Measurements from ENCODE around the gene POLR2F.
"Not testable (repeated sequence)": the region's sequence is repeated elsewhere in the genome, so short reads cannot be mapped to it uniquely, and the experiment has no call there.

POLR2F gene

DNA sequence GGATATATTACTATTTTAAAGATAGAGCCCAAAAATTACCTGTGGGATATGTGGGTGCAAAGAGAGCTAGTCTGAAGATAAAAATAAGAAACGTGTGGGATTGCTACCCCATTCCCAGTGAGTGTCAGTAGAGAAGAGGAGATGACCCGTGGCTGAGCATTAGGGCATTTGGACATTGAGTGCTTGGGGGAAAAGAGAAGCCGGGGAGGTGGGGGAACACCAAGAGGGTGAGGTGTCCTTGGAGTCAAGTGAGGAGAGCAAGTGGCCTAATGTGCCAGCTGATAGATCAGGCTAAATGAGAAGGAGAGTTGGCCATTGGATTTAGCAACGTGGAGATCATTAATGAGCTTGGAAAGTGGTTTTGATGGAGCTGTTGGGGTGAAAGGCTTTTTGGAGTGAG lies 1.2 kb downstream of the POLR2F start:
- no peak for DNase-seq (ENCODE audit: low read depth)

DNA sequence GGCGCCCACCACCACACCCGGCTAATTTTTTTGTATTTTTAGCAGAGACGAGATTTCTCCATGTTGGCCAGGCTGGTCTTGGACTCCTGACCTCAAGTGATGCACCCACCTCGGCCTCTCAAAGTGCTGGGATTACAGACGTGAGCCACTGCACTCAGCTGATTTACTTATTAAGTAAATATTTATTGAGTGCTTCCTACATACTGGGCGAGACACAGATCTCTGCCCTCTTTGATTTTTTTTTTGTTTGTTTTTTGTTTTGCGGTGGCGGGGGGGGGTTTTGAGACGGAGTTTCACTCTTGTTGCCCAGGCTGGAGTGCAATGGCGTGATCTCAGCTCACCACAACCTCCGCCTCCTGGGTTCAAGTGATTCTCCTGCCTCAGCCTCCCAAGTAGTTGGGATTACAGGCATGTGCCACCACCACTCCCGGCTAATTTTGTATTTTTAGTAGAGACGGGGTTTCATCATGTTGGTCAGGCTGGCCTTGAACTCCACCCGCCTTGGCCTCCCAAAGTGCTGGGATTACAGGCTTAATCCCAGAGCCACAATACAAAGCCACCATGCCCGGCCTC lies 2.4 kb downstream of the POLR2F start:
- not testable (repeated sequence) for DNase-seq (ENCODE audit: low read depth)

DNA sequence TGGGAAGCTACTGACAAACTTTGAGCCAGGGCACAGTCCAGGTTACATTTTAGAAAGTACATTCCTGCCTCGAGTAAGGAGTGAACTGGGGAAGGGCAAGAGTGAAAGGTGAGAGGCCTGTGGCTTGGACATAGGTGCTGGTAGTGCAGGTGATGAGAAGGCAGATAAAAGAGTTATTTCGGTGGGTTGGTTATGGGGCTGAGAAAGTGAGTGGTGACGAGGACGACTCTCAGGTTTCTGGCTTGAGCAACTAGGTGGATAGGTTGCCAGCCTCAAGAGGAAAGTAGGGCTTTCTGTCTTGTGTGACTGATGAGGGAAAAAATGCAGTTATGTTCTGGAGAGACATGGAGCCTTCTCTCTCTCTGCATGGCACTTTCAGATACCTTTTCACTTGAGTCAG lies 3.7 kb downstream of the POLR2F start:
- no peak for DNase-seq (ENCODE audit: low read depth)

DNA sequence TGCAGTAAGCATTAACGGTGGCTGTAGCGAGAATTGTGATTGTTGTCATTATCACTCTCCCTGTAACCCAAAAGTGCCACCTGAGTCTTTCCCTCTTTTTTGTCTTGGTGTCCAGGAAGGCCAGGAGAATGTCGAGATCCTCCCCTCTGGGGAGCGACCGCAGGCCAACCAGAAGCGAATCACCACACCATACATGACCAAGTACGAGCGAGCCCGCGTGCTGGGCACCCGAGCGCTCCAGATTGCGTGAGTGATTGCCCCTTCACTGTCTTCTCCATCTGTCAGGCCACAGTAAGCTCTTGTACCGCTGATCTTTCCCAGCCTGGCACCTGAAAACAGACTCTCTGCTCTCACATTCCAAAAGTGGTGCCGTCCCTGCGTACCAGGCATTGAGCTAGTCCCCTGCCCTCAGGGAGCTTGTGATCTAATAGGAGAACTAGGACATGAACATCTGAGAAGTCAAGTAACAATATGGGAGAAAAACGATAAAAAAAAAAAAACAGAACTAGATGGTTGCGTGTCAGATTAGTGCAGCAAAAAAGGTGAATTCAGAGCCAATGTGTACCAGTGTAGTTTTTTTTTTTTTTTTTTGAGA lies 5.8 kb downstream of the POLR2F start:
- DNase-seq (ENCODE audit: low read depth), result no peak

DNA sequence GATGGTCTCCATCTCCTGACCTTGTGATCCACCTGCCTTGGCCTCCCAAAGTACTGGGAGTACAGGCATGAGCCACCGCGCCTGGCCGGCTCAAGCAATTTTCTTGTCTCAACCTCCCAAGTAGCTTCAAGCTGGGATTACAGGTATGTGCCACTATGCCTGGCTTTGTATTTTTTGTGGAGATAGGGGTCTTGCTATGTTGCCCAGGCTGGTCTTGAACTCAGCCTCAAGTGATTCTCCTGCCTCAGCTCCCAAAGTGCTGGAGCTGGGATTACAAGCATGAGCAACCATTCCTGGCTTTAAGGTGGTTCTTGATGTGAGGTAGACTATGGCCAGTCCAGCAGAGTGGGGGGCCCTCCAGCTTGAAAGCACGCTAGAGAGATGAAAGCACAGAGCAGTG lies 7.6 kb downstream of the POLR2F start:
- no peak for DNase-seq (ENCODE audit: low read depth)

DNA sequence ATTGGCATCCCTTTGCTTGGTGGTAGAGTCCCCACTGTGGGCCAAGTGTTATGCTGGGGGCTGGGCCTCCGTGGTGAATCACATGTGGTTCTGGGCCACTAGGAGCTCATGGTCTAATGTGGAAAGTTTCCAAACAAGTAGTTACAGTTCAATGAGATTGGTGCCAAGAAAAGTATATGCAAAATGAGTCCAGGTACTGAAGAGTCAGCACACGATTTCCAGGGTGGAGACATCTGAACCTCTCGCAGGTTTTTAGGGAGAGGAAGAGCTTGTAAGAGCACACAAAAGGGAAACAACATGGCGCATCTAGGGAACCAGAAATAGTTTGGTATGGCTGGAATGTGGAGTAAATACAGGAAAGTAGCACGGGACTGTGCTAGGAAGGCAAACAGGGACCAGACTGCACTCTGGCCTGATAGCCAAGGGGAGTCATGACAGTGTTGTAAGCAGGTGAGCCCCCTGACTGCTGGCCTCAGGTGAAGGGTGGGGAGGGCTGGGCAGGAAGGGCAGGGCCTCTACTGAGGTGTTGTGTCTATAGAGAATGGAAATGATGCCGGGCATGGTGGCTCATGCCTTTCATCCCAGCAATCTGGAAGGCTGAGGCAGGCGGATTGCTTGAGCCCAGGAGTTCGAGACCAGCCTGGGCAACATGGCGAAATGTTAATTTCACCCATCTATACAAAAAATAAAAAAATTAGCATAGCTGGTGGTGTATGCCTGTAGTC lies 12.6 kb downstream of the POLR2F start:
- no peak for DNase-seq (ENCODE audit: low read depth)

DNA sequence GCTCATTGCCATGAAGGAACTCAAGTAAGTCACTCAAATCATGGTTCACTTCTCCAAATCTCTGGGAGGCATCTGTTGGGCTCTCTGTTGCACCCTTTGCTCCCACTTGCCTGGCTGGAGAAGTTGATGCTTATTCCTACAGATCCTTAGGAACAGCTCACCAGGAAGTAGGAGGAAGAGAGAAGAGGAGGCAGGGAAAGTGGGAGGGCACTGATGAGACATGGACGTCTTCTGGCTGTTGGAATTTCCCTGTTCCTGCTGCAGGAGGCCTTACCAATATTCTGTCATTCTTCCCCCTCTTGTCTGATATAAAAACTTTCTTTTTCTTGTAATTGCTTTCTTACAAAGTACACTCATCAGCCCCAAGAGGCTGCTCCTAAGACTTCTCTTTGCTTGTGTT lies 13.6 kb downstream of the POLR2F start:
- no peak for DNase-seq (ENCODE audit: low read depth)

DNA sequence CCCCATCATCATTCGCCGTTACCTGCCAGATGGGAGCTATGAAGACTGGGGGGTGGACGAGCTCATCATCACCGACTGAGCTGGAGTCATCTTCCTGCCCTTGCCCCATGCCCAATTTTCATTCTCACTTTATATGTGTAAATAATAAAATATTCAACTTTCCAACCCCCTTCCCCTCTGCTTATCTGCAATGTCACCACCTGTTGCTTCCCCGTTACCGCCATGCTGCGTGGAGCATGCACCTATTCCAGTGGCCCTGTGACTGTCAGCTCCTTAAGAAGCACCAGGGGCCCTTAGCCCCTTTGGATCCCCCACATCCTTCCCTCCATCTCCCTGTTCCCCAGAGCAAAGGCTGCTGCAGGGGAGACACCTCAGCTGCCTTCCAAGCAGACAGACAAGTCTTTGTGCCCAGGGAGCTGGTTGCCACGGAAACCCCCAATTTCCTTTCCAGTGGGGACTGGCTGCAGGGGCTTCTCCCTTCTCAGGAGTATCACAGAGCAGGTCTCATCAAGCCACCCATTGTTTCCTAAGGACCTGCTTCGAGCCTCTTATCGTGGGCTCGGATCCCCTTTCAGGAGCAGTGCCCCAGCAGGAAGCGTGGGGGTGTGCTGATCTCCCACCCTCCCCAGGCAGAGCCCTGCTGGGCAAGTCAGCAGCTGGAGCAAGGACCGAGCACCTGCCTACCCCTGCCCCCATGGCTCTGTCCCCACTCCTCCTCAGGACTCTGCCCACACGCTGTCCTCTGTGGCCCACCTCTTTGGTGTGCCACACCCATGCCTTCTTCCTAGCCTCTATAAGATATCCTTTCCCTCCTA lies 14.3 kb downstream of the POLR2F start:
- DNase-seq (ENCODE audit: low read depth), result no peak

DNA sequence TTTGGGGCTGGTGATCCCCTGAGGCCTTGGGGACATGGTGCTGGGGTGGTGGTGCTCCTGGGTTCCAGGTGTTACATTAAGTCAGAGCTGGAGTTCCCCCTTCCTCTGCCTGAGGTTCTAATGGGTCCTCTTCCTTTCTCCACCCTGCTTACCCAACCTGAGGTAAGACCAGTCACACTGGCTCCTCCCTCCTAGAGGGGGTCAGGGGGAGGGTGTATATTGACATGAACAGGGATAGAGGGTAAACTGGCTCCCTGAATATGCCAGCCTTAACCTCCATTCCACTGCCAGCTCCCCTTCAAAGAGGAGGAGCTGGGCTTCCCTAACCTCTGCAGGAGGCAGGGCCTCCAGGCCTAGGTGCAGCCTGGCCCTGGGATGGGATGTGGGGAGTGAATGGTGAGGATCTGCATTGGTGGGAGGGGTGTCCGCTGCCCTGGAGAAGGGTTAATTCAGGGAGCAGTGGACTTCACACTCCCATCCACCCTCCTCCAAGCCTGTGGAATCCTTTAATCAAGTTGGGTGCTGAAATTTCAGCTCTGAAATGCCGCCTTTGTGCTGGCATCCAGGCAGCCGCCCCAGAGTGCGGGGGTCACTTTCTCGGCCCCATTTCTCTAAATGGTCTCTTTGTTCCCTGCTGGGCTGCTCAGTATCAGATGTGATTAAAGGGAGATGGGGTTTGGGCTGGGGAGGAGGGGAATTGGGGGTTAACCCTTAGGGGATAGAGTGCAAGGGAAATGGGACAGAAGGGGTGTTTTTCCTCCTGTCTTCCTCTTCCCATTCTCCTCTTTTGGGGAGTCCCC lies 15.2 kb downstream of the POLR2F start:
- DNase-seq (ENCODE audit: low read depth), result no peak

DNA sequence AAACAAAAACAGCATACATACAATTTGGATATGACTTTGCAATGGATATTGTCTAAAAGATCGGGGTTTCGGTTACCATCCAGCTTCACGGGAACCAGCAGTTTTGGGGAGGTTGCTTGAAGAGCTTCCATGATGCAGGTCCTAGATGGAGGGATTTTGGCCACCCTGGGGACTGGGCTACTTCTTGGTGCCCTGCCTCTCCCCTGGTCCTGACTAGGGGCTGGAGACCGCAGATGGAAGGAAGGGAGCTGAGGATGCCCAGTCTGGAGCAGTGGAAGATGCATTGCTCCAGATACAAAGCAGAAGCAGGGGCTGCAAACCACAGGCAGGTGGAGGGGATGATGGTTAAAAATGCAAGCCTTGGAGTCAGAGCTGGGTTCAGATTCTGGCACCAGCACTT lies 17.4 kb downstream of the POLR2F start:
- no peak for DNase-seq (ENCODE audit: low read depth)

DNA sequence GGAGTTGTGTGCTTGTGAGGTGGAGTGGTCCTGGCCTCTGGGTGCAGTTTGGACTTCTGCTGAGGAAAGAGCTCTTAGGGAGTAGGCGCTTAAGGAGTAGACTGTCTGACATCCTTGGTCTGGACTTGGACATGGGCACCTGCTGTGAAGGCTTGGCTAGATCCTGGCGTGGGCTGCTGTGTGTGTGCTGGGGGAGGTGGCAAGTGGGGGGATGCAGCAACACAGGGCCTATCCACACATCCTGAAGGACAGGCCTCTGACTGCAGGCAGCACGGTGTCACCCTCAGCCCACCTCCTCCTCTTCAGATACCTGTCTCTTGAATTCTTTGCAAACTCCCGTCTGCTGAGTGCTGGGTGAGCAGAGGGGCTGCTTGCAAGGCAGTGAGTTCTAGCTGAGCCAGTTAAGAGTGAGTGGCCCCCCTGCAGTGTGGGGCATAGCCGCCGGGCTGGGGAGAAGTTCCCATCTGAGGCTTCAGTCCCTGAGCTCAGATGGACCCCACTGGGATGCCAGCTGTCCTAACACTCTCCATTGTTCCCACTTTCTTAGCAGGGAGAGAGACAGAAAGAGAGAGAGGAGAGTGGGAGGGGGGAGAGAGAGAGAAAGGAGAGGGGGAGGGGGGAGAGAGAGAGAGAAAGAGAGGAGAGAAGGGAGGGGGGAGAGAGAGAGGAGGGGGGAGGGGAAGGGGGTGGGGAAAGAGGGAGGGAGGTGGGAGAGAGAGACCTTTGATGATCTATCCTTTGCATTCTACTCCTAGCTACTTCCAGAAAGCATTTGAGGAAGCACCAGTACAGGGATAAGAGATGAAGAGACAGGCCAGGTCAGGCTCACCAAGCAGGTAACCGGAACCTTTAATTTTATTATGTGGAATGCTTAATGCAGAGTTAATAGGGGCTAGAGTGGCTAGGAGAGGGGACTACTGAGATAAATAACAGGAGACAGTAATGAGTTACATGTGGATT lies 18.3 kb downstream of the POLR2F start:
- no peak for DNase-seq (ENCODE audit: low read depth)

DNA sequence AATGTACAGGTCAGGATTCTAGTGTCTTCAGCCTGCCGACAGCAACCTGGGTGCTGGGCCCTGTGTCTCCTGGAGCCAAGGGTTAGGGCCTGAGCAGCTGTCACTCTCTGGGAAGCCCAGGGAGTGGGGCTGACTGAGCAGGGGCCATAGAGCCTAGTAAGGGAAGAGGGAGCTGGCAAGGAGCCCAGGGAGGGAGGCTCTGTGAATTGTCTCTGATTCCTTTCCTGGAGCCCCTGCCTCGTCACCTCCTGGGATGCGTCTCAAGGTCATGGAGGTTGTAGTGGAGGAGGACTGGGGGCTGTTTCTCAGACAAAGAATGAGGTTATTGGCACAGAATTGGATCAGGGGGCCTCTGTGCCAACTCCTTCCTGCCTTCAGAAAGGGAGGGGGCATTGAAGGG lies 19.0 kb downstream of the POLR2F start:
- no peak for DNase-seq (ENCODE audit: low read depth)

DNA sequence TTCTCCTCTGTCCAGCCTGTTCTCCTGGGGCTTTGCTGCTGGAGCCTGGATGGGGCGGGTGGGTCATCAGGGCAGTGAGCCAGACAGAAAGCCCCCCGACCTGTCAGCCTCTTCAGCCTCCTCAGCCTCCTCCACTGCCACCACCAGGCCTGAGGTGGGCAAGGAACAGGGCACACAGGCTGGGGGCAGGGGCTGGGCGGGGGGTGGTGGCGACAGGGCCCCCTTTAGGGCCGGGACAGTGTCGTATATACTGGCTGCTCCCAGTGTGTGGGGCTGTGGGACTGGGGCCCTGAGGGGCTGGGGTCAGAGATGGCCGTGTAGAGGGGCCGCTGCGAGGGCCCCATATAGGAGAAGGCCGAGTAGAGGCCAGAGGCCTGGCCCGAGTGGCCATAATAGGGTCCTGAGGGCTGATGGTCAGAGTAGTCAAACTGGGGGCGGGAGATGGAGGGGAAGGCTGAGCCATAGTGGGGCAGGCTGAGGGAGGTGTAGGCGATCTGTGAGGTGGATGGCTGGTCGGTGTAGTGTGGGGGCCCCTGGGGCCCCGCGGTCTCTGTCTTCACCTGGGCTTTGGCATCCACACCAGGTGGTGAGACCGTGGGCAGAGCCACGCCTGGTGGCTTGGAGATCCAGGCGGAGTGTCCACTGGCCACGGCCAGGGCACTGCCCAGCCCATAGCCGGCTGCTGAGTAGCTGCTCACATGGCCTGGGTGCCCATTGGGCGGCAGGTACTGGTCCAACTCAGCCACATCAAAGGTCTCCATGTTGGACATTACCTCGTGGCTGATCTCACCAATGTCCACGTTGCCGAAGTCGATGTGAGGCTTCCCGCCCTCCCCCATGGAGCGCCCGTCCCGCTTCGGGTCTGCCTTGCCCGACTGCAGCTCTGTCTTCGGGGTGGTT lies 20.0 kb downstream of the POLR2F start:
- no peak for DNase-seq (ENCODE audit: low read depth)

DNA sequence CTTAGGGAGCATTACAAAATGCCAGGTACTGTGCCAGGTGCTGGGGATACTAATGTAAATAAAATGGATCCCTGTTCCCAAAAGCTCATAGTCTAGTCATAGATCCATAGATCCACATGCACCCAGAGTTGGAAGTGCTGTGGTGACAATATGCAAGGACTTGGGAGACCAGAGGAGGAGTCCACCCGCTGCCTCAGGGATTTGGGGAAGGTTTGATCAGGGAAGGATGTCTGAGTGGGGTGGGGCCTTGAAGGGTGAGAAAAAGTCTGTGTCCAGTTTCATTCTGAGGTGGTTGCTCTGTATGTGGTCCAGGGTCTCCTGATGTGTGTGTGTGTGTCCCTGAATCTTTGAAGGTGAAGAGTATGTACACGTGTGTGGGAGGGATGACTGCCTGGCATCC lies 21.7 kb downstream of the POLR2F start:
- DNase-seq (ENCODE audit: low read depth), result no peak

DNA sequence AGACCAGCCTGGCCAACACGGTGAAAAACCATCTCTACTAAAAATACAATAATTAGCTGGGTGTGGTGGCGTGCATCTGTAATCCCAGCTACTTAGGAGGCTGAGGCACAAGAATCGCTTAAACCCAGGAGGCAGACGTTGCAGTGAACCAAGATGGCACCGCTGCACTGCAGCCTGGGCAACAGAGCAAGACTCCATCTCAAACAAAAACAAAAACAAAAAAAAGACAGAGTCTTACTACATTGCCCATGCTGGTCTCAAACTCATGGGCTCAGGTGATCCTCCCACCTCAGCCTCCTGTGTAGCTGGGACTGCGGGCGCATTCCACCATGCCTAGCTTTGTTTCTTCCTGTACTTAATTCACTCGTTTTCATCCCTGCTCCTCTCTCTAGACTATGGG lies 22.5 kb downstream of the POLR2F start:
- DNase-seq (ENCODE audit: low read depth), result not testable (repeated sequence)

DNA sequence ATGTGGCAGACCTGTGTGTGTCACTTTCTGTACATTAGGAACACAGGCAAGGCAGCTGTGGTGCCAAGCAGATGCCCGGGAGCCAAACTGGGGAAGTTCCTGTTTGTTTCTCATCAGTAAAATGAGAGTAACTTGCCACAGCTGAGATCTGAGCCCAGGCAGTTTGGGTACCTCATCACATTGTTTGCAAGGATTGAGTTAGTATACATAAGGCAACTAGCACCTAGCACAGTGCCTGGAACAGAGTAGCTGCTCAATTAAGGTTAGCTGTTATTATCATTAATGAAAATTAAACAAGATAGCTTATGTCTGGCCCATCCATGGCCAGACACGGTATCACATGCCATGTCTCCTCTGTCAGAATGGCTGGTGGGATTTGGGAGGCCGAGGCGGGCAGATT lies 23.0 kb downstream of the POLR2F start:
- DNase-seq (ENCODE audit: low read depth), result no peak

DNA sequence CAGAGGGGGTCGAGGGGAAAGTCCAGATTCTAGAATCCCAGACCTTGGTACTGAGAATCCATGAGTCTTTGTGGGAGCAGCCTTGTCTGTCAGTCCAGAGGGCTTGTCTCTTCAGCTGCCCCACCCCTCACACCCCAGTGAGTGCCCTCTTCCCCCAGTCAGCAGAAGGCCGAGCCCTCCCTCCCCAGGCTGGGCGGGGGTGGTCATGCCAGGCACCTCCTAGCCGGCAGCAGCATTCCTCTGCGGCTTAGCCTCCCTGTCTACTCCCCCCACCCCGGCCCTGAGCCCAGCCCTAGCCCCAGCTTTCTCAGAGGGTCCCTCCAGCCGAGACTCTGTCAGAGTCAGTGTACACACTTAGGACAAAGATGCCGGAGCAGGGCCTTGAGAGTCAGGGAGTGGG lies 26.3 kb downstream of the POLR2F start:
- no peak for DNase-seq (ENCODE audit: low read depth)

DNA sequence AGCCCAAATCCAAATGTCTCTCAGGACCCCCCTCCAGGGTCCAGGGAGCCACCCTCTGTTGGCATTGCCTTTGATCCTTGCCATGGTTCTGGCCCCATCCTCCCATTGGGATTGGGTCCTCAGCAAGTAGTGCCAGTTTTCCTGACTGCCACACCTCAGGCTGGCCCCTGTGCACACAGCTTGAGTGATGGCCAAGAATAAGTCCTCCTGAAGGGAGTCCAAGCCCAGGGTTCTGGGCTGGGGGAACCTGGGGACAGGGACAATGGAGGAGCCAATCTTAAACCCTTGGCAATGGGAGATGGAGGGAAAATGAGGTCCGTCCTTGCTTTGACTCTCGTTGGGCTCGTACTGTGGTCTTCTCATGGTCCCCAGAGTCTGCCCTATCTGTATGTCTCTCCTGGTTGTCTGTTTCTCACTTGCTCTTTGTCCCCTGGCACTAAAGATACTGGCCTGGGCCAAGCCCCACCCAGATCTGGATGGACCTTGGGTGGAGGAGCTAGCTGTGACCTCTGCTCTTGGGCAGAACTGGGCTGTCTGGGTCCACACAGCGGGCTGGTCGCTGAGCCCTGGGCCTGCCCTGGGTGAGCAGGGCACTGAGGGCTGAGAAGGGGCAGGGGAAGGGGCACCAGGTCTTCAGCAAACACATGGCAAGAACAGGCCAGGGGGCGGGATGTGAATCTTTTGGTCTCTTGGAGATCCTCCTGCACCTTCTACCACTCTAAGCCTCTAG lies 27.9 kb downstream of the POLR2F start:
- DNase-seq (ENCODE audit: low read depth), result no peak

DNA sequence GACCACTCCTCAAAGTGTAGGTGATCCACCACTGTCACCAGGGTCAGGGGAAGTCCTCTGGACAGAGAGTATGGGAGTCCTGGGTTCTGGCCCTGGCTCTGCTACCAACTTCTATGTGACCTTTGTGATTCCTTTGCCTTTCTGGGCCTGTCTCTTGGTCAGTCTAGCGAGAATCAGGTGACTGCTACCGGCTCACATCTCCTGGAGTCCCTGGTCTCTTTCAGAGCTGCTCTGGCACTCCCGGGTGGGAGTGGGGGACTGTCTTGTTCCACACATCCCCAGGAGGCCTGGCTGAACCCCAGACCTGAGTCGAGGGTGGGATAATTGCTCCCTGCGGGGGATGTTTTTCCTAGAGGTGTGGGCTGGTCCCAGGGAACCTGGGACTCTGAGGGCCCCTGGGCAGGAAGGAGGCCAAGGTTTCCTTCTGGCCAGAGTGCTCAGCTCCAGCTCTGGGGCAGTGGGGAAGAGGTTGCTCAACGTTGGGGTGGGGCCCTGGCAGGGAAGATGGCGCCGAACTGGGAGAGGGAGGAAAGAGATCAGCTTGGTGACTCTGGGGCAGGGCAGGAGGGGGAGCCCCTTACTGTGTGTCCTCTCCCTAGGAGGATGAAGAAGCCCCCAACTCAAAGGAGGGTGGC lies 28.8 kb downstream of the POLR2F start:
- no peak for DNase-seq (ENCODE audit: low read depth)

All from GM04503 (cell line).